Kidney (tissue), 14 donors: ENCODE measurements around the gene ALG6. TPM values are rescaled to one million over a fixed set of nuclear protein-coding genes. Genes with fewer than 3 reads are reported as not detected.

ENCODE experiments used
- DNase-seq, 5 donors: peaks; one replicate each; pipeline ENCODE4 v3.0.0-alpha.2; 2013 to 2020
- FAIRE-seq: peaks from 2 replicates; lab custom pipeline; 2012; peaks lifted over from hg19 to GRCh38; lab: Jason Lieb, UNC
- H3K27ac ChIP-seq, 2 donors: one replicate each; pipeline ENCODE4 v1.7.0; 2013; ENCODE audit warnings: low read depth in 2 of 2, low read length in 2 of 2, inconsistent platforms in 1 of 2
- H3K27me3 ChIP-seq: one replicate; pipeline ENCODE4 v1.7.1; 2013; ENCODE audit warnings: low read length, inconsistent platforms; ENCODE audit not compliant: control insufficient read depth, insufficient read depth
- H3K36me3 ChIP-seq, 3 donors: one replicate each; pipeline versions ENCODE4 v1.7.0 to v1.7.1; 2013; ENCODE audit warnings: low read length in 3 of 3, control low read depth in 1 of 3, inconsistent platforms in 1 of 3; ENCODE audit not compliant: insufficient read depth in 3 of 3, control insufficient read depth in 2 of 3
- H3K4me1 ChIP-seq, 3 donors: one replicate each; pipeline versions ENCODE4 v1.7.0 to v1.7.1; 2013; ENCODE audit warnings: low read length in 3 of 3, inconsistent platforms in 1 of 3, low read depth in 1 of 3; ENCODE audit not compliant: control insufficient read depth in 2 of 3, insufficient read depth in 2 of 3
- H3K4me3 ChIP-seq, 3 donors: one replicate each; pipeline versions ENCODE4 v1.7.0 to v1.8.1; 2013; ENCODE audit warnings: low read length in 3 of 3, control low read depth in 1 of 3, inconsistent platforms in 1 of 3
- H3K9ac ChIP-seq, 3 donors: one replicate each; pipeline versions ENCODE4 v1.7.0 to v1.7.1; 2013; ENCODE audit warnings: low read length in 3 of 3, control low read depth in 1 of 3, inconsistent platforms in 1 of 3
- H3K9me3 ChIP-seq, 3 donors: one replicate each; pipeline versions ENCODE4 v1.7.0 to v1.7.1; 2013; ENCODE audit warnings: low read length in 3 of 3, control low read depth in 1 of 3, inconsistent platforms in 1 of 3; ENCODE audit not compliant: control insufficient read depth in 2 of 3, insufficient read depth in 1 of 3
- CTCF ChIP-seq: IDR thresholded peaks from 3 replicates; pipeline ENCODE4 v1.5.1; 2012; ENCODE audit warnings: mild to moderate bottlenecking, moderate library complexity, borderline replicate concordance; ENCODE audit not compliant: insufficient read depth; ENCODE audit errors: extremely low read depth
- intact Hi-C: fragments of 100-400 bp; cut with DNase I; formaldehyde crosslinking; loops from one replicate; pipeline ENCODE4 v1.11.1; 2022
- polyA plus RNA-seq: library from polyadenylated mRNA; stranded (reverse); fragments of 350-450 nt; fragmentation: Illumina TruSeq; extraction: RNeasy Lipid Tissue Mini Kit (QIAGEN cat#74804); gene quantifications from one replicate; pipeline ENCODE4 v1.2.3, GENCODE V29; 2014; ENCODE audit warnings: low read depth, low replicate concordance; ENCODE audit not compliant: insufficient read depth
- total RNA-seq: library from RNA; stranded (reverse); fragmentation: NEBNext Ultra II Directional; extraction: Animal tissue kit (Norgen Biotek cat#: 25700); gene quantifications from one replicate; pipeline ENCODE4 v1.2.1, GENCODE V29; 2021
- donor health status: control.
- donor health status: control.
- donor health status: control.
- donor health status: control.
- donor health status: control.
- donor health status: DM: yes; HTN: yes; CAD: no.
- donor health status: Normal renal cell carcinoma (clear cell type).

Gene ALG6
- total and polyA plus RNA-seq, 2 donors from 2014 or later: 10.2 to 11.2 TPM

- Histone ChIP-seq H3K9me3 (no peaks in the 10 kb centered on the region), H3K9ac (no peak overlapping the region), H3K4me3 (no peak overlapping the region), H3K27me3 (no peaks in the 10 kb centered on the region), H3K36me3 (no peaks in the 10 kb centered on the region), H3K27ac (no peak overlapping the region), H3K4me1 (no peaks in the 10 kb centered on the region)
- TF ChIP-seq CTCF: no peak
- intact Hi-C loops: no loop called here
- DNase-seq (no peak), FAIRE-seq (no peak)
These were observed 83.0 kb downstream of the ALG6 start for GRCh38 chr1:63450416-63450815.

DNA sequence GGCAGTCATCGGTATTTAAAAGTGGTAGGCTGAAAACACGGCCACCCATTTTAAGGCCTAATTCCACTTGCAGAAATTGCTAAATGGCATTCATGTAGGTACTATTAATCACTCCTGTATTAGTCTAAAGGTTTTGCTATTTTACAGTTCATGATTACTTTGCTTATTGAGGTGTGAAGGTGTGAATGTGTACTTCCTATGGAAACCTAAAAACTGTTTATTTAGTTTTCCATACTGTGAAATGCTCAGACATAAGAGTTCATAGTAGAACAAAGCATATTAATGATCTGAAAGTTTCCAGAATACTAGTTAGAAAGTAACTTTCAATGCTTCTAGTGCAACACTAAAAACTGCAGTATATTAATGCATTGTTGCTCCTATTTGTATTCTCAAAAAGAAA lies 85.8 kb downstream of the ALG6 start:
- H3K27me3 ChIP-seq: no peaks in the 10 kb centered on the region
- FAIRE-seq: no peak
- intact Hi-C loops: no loop called here

DNA sequence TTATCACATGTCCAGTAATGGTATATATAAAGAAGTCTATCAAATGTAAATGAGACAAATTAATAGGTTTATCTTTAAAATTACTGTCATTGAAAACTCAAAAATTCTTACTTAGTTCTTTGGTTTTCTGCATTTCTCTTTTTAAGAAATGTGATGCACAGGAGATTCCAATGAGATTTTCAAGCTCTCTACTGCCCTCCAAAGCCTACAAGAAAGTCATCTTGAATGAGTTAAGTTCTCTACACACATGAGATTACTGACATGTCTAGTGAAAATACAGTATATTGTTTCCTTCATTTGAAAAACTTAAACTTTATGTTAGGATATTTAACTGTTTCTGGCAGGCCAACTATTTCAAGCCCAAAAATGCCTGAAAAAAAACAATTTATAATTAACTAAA lies 86.8 kb downstream of the ALG6 start:
- TF ChIP-seq CTCF: no peak
- no peaks in the 10 kb centered on the region for H3K27me3 ChIP-seq
- DNase-seq (peak in 2 of 5 donors; percentile 4 to 18), FAIRE-seq (no peak)
- no peak overlapping the region for H3K27ac ChIP-seq
- no peaks in the 10 kb centered on the region for H3K9me3 ChIP-seq
- no peak overlapping the region for H3K9ac ChIP-seq
- no peaks in the 10 kb centered on the region for H3K4me1 ChIP-seq
- no peak overlapping the region for H3K4me3 ChIP-seq
- H3K36me3 ChIP-seq: no peaks in the 10 kb centered on the region
- intact Hi-C loops: no loop called here

More for the DNA sequence above, 85.8 kb downstream of the ALG6 start:
- no peak for DNase-seq
- no peak for TF ChIP-seq CTCF
- H3K27ac ChIP-seq: no peak overlapping the region
- no peak overlapping the region for H3K9ac ChIP-seq
- no peaks in the 10 kb centered on the region for H3K9me3 ChIP-seq
- no peak overlapping the region for H3K4me3 ChIP-seq
- H3K36me3 ChIP-seq: no peaks in the 10 kb centered on the region
- no peaks in the 10 kb centered on the region for H3K4me1 ChIP-seq

- H3K27ac ChIP-seq: no peak overlapping the region
- no peaks in the 10 kb centered on the region for H3K27me3 ChIP-seq
- FAIRE-seq (no peak), DNase-seq (no peak)
- intact Hi-C loops: no loop called here
- no peaks in the 10 kb centered on the region for H3K4me1 ChIP-seq
- H3K4me3 ChIP-seq: no peak overlapping the region
- H3K36me3 ChIP-seq: no peaks in the 10 kb centered on the region
- TF ChIP-seq CTCF: no peak
- H3K9me3 ChIP-seq: peaks cover 0 to 6% (median 0%) of the 10 kb centered on the region in 3 donors
- no peak overlapping the region for H3K9ac ChIP-seq
These were observed 91.3 kb downstream of the ALG6 start for GRCh38 chr1:63458750-63459149.
